ENCODE data around the gene HOXD3. TPM values are rescaled to one million over a fixed set of nuclear protein-coding genes. Genes with fewer than 3 reads are reported as not detected.

Gene HOXD3
- total and polyA plus RNA-seq, 2 experiments from 2014 or later, result not detected

DNA sequence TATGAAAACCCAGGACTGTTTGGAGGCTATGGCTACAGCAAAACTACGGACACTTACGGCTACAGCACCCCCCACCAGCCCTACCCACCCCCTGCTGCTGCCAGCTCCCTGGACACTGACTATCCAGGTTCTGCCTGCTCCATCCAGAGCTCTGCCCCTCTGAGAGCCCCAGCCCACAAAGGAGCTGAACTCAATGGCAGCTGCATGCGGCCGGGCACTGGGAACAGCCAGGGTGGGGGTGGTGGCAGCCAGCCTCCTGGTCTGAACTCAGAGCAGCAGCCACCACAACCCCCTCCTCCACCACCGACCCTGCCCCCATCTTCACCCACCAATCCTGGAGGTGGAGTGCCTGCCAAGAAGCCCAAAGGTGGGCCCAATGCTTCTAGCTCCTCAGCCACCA, 12.1 kb downstream of the HOXD3 start (continued):
- TF ChIP-seq, protein P1, sequence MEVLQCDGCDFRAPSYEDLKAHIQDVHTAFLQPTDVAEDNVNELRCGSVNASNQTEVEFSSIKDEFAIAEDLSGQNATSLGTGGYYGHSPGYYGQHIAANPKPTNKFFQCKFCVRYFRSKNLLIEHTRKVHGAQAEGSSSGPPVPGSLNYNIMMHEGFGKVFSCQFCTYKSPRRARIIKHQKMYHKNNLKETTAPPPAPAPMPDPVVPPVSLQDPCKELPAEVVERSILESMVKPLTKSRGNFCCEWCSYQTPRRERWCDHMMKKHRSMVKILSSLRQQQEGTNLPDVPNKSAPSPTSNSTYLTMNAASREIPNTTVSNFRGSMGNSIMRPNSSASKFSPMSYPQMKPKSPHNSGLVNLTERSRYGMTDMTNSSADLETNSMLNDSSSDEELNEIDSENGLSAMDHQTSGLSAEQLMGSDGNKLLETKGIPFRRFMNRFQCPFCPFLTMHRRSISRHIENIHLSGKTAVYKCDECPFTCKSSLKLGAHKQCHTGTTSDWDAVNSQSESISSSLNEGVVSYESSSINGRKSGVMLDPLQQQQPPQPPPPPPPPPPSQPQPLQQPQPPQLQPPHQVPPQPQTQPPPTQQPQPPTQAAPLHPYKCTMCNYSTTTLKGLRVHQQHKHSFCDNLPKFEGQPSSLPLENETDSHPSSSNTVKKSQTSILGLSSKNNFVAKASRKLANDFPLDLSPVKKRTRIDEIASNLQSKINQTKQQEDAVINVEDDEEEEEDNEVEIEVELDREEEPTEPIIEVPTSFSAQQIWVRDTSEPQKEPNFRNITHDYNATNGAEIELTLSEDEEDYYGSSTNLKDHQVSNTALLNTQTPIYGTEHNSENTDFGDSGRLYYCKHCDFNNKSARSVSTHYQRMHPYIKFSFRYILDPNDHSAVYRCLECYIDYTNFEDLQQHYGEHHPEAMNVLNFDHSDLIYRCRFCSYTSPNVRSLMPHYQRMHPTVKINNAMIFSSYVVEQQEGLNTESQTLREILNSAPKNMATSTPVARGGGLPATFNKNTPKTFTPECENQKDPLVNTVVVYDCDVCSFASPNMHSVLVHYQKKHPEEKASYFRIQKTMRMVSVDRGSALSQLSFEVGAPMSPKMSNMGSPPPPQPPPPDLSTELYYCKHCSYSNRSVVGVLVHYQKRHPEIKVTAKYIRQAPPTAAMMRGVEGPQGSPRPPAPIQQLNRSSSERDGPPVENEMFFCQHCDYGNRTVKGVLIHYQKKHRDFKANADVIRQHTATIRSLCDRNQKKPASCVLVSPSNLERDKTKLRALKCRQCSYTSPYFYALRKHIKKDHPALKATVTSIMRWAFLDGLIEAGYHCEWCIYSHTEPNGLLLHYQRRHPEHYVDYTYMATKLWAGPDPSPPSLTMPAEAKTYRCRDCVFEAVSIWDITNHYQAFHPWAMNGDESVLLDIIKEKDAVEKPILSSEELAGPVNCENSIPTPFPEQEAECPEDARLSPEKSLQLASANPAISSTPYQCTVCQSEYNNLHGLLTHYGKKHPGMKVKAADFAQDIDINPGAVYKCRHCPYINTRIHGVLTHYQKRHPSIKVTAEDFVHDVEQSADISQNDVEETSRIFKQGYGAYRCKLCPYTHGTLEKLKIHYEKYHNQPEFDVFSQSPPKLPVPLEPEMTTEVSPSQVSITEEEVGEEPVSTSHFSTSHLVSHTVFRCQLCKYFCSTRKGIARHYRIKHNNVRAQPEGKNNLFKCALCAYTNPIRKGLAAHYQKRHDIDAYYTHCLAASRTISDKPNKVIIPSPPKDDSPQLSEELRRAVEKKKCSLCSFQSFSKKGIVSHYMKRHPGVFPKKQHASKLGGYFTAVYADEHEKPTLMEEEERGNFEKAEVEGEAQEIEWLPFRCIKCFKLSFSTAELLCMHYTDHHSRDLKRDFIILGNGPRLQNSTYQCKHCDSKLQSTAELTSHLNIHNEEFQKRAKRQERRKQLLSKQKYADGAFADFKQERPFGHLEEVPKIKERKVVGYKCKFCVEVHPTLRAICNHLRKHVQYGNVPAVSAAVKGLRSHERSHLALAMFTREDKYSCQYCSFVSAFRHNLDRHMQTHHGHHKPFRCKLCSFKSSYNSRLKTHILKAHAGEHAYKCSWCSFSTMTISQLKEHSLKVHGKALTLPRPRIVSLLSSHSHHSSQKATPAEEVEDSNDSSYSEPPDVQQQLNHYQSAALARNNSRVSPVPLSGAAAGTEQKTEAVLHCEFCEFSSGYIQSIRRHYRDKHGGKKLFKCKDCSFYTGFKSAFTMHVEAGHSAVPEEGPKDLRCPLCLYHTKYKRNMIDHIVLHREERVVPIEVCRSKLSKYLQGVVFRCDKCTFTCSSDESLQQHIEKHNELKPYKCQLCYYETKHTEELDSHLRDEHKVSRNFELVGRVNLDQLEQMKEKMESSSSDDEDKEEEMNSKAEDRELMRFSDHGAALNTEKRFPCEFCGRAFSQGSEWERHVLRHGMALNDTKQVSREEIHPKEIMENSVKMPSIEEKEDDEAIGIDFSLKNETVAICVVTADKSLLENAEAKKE (CRISPR knock-in tag; IDR thresholded peaks at IDR 0.05), result no peak
- TF ChIP-seq ZNF331 (CRISPR knock-in tag; IDR thresholded peaks at IDR 0.05; ENCODE audit: low read depth), result no peak
- TF ChIP-seq STAT1 (IDR thresholded peaks at IDR 0.05; ENCODE audit: unreplicated experiment), result no peak

GRCh38 chr2:176169711-176170110, 12.6 kb downstream of the HOXD3 start:
- no peaks in the 10 kb centered on the region for H3K36me3 Mint-ChIP-seq (ENCODE audit: low read depth)
- no peak overlapping the region for H3K4me3 ChIP-seq
- no peaks in the 10 kb centered on the region for H3K79me2 ChIP-seq (replicated peaks; ENCODE audit: insufficient read depth)
- ATAC-seq, result no peak
- H3K27ac Mint-ChIP-seq, result no peak overlapping the region
- peaks cover 100% of the 10 kb centered on the region for H3K27me3 Mint-ChIP-seq (ENCODE audit: insufficient read depth, low read depth, poor library complexity)
- no peak overlapping the region for H3K4me3 Mint-ChIP-seq
- H3K4me2 ChIP-seq, result no peak overlapping the region
- peaks cover 51% of the 10 kb centered on the region for H4K20me1 ChIP-seq (replicated peaks; ENCODE audit: insufficient read depth)
- H3K4me1 Mint-ChIP-seq, result peaks cover 33% of the 10 kb centered on the region
- H3K9me3 Mint-ChIP-seq, result no peaks in the 10 kb centered on the region; the same call in 1 of the 3 replicates
- H2AFZ ChIP-seq, result no peak overlapping the region
- peaks cover 15% of the 10 kb centered on the region for H3F3A ChIP-seq (replicated peaks; ENCODE audit: low read depth)
- H3K36me3 ChIP-seq (ENCODE audit: insufficient read depth), result no peaks in the 10 kb centered on the region; the same call in 1 of the 2 replicates
- no peak for TF ChIP-seq CTCF (conservative IDR thresholded peaks at IDR 0.05; ENCODE audit: low read depth in 2 of 2)
- no peak for TF ChIP-seq POLR2AphosphoS5 (IDR thresholded peaks at IDR 0.05; ENCODE audit: low read depth)
- TF ChIP-seq CREB1 (CRISPR knock-in tag; IDR thresholded peaks at IDR 0.05; ENCODE audit: low read depth), result no peak
- no peaks in the 10 kb centered on the region for H3K9me2 ChIP-seq (ENCODE audit: insufficient read depth)
- H3K27ac ChIP-seq (ENCODE audit: low read depth), result no peak overlapping the region
- H3K27me3 ChIP-seq (ENCODE audit: insufficient read depth), result peaks cover 100% of the 10 kb centered on the region
- H3K4me1 ChIP-seq (ENCODE audit: insufficient read depth), result peaks cover 34% of the 10 kb centered on the region
- DNase-seq (ENCODE audit: low spot score), result no peak
